ENCODE measurements around the gene EGLN1. TPM values are rescaled to one million over a fixed set of nuclear protein-coding genes. Genes with fewer than 3 reads are reported as not detected.

Gene EGLN1
- polyA plus RNA-seq, 2 of the 4 experiments (the other 2 are of a cell fraction), result 57.7 to 156 TPM

DNA sequence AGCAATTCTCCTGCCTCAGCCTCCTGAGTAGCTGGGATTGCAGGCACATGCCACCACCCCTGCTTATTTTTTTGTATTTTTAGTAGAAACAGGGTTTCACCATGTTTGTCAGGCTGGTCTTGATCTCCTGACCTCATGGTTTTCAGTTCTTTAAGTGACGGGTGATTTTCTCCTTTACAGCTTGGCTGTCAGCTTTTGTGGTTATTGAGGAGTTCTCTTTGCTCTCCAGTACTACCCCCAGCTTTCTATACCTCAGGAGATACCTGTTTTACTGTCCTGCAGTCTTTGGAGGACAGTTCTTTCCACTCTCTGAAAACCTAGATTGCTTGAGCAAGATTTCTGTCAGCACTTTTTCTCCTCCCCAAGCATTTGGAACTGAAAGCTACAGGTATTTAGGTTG is 45.9 kb upstream of the EGLN1 start:
- H3K4me1 ChIP-seq, result no peaks in the 10 kb centered on the region
- no peaks in the 10 kb centered on the region for H3K9me3 ChIP-seq
- FAIRE-seq (no peak), DNase-seq (ENCODE audit: low read depth in 1 of 2, low spot score in 1 of 2) (no peak), ATAC-seq (no peak)
- H3K4me2 ChIP-seq, result no peak overlapping the region
- H3K27ac ChIP-seq, result no peak overlapping the region
- TF ChIP-seq ATOH8 (CRISPR knock-in tag; IDR thresholded peaks at IDR 0.05; ENCODE audit: low read depth) (no peak), KDM1A (IDR thresholded peaks at IDR 0.05; ENCODE audit: low read depth) (no peak), ZNF302 (CRISPR knock-in tag; IDR thresholded peaks at IDR 0.05) (no peak), RFX5 (IDR thresholded peaks at IDR 0.05) (no peak), EHF (CRISPR knock-in tag; IDR thresholded peaks at IDR 0.05) (no peak), FOSL2 (IDR thresholded peaks at IDR 0.05) (no peak), FOSL2 (CRISPR knock-in tag; IDR thresholded peaks at IDR 0.05) (no peak), ESRRA (IDR thresholded peaks at IDR 0.05; ENCODE audit: borderline replicate concordance, low read length) (no peak), TFCP2L1 (CRISPR knock-in tag; IDR thresholded peaks at IDR 0.05) (no peak), JUNB (IDR thresholded peaks at IDR 0.05) (no peak), USF2 (IDR thresholded peaks at IDR 0.05) (no peak), FOXS1 (CRISPR knock-in tag; IDR thresholded peaks at IDR 0.05) (no peak), MAZ (IDR thresholded peaks at IDR 0.05; ENCODE audit: borderline replicate concordance, low read depth, low read length) (no peak), HMGXB4 (CRISPR knock-in tag; IDR thresholded peaks at IDR 0.05; ENCODE audit: borderline replicate concordance) (no peak)
- TF ChIP-seq, protein P1, sequence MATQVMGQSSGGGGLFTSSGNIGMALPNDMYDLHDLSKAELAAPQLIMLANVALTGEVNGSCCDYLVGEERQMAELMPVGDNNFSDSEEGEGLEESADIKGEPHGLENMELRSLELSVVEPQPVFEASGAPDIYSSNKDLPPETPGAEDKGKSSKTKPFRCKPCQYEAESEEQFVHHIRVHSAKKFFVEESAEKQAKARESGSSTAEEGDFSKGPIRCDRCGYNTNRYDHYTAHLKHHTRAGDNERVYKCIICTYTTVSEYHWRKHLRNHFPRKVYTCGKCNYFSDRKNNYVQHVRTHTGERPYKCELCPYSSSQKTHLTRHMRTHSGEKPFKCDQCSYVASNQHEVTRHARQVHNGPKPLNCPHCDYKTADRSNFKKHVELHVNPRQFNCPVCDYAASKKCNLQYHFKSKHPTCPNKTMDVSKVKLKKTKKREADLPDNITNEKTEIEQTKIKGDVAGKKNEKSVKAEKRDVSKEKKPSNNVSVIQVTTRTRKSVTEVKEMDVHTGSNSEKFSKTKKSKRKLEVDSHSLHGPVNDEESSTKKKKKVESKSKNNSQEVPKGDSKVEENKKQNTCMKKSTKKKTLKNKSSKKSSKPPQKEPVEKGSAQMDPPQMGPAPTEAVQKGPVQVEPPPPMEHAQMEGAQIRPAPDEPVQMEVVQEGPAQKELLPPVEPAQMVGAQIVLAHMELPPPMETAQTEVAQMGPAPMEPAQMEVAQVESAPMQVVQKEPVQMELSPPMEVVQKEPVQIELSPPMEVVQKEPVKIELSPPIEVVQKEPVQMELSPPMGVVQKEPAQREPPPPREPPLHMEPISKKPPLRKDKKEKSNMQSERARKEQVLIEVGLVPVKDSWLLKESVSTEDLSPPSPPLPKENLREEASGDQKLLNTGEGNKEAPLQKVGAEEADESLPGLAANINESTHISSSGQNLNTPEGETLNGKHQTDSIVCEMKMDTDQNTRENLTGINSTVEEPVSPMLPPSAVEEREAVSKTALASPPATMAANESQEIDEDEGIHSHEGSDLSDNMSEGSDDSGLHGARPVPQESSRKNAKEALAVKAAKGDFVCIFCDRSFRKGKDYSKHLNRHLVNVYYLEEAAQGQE (IDR thresholded peaks at IDR 0.05), result no peak
- no peak overlapping the region for H3K4me3 ChIP-seq
- ChIA-PET POLR2A (no interaction called here), CTCF (interaction anchor here (0.7 to 1.0 kb wide), 2 partner anchors 78 to 122 kb away, joined by 3 read pairs; no protein-coding TSS in a partner anchor)
- 100% methylated on average over 1 of the region's 1 CpG for WGBS (ENCODE audit: missing lambda C conversion rate)

- Histone ChIP-seq H3K4me1 (no peaks in the 10 kb centered on the region), H3K9me3 (no peaks in the 10 kb centered on the region), H3K4me3 (no peak overlapping the region), H3K4me2 (no peak overlapping the region), H3K27ac (no peak overlapping the region)
- ATAC-seq, result no peak
- 46% methylated on average over 1 of the region's 1 CpG for WGBS (ENCODE audit: missing lambda C conversion rate)
- no peak for TF ChIP-seq ZFP36 (IDR thresholded peaks at IDR 0.05; ENCODE audit: borderline replicate concordance, partially characterized antibody)
- no peak for TF ChIP-seq SREBF2 (IDR thresholded peaks at IDR 0.05)
- no peak for TF ChIP-seq USF2 (IDR thresholded peaks at IDR 0.05)
- TF ChIP-seq FOXS1 (CRISPR knock-in tag; IDR thresholded peaks at IDR 0.05), result no peak
- no peak for TF ChIP-seq RFX5 (IDR thresholded peaks at IDR 0.05)
- TF ChIP-seq ZNF302 (CRISPR knock-in tag; IDR thresholded peaks at IDR 0.05), result no peak
- TF ChIP-seq GATA3 (IDR thresholded peaks at IDR 0.05; ENCODE audit: borderline replicate concordance), result no peak
- ChIA-PET POLR2A (no interaction called here), CTCF (no interaction called here)
- FAIRE-seq, result no peak
- DNase-seq (ENCODE audit: low read depth in 1 of 2, low spot score in 1 of 2), result no peak
Observed at GRCh38 chr1:231465051-231465450, 43.0 kb upstream of the EGLN1 start.

All from A549 (cell line).